T-helper 2 cell treated with Interferon-gamma antibody and Interleukin-4, amounts not matched to agents 100 ng/mL and 5 ng/mL, for 36 hours (primary cell): ENCODE results near the gene FLT4. TPM values are rescaled to one million over a fixed set of nuclear protein-coding genes. Genes with fewer than 3 reads are reported as not detected.

Experiments
- total RNA-seq: library from RNA; stranded (reverse); gene quantifications from 2 replicates; pipeline ENCODE4 v1.2.3, GENCODE V29; 2022

The FLT4 gene
- total RNA-seq, 1 donor from 2014 or later: 0.95 TPM

Other genes starting within 250 kb of the FLT4 start
- 39.7 and 42.3 TPM in 2 replicates for gene CNOT6, start 155.2 kb downstream of the FLT4 start, total RNA-seq
- not detected in 2 replicates for gene SCGB3A1, start 58.1 kb downstream of the FLT4 start, total RNA-seq
- gene OR2Y1, start 90.5 kb upstream of the FLT4 start, total RNA-seq: not detected in 2 replicates
- gene MGAT1, start 153.2 kb upstream of the FLT4 start, total RNA-seq: 124 and 126 TPM in 2 replicates
- gene ZFP62, start 211.7 kb upstream of the FLT4 start, total RNA-seq: 26.9 and 29.2 TPM in 2 replicates
- gene BTNL8, start 249.6 kb upstream of the FLT4 start, total RNA-seq: not detected in 2 replicates